AG04449 (cell line): ENCODE results near the gene RDX.

Experiments
- CTCF ChIA-PET: fragments of 350-600 bp; formaldehyde crosslinking; extraction: SDS; loops from one replicate; lab custom pipeline; 2021; ENCODE audit warnings: antibody characterized with exemption; lab: Yijun Ruan, JAX
- POLR2A ChIA-PET: fragments of 400-600, 350-600 bp; formaldehyde crosslinking; extraction: SDS; loops from one replicate; lab custom pipeline; 2020; ENCODE audit warnings: antibody characterized with exemption, inconsistent platforms; lab: Yijun Ruan, JAX
- DNase-seq: peaks from one replicate; pipeline ENCODE4 v3.0.0-alpha.2; 2010; ENCODE audit warnings: low read depth, low spot score
- H3K4me3 ChIP-seq: 2 replicates; pipeline ENCODE4 v1.5.1; 2011; ENCODE audit warnings: low read depth, mild to moderate bottlenecking, control low read depth, low read length
- CTCF ChIP-seq: IDR thresholded peaks from one replicate; pipeline ENCODE4 v1.5.1; 2011; ENCODE audit warnings: mild to moderate bottlenecking, moderate library complexity, low read length, control low read depth, inconsistent platforms; ENCODE audit not compliant: insufficient read depth; ENCODE audit errors: missing control alignments

RDX gene

GRCh38 chr11:110272919-110273318, 23.5 kb downstream of the RDX start:
- no peak overlapping the region for H3K4me3 ChIP-seq
- DNase-seq: no peak
- ChIA-PET CTCF (no interaction called here), POLR2A (interaction anchor here (0.8 to 1.6 kb wide), 2 partner anchors 8 to 23 kb away, joined by 3 to 6 read pairs; partner anchors contain the start of gene RDX)
- TF ChIP-seq CTCF: no peak

GRCh38 chr11:110269996-110270395, 26.4 kb downstream of the RDX start:
- CTCF ChIA-PET: no interaction called here
- POLR2A ChIA-PET: no interaction called here
- H3K4me3 ChIP-seq: no peak overlapping the region
- DNase-seq: no peak
- no peak for TF ChIP-seq CTCF

- POLR2A ChIA-PET: interaction anchor here (0.7 kb wide), 1 partner anchor 138 kb away, joined by 6 read pairs; no protein-coding TSS in a partner anchor
- no peak overlapping the region for H3K4me3 ChIP-seq
- no peak for TF ChIP-seq CTCF
- no peak for DNase-seq
- CTCF ChIA-PET: no interaction called here
These were observed 28.0 kb downstream of the RDX start for GRCh38 chr11:110268441-110268840.

- CTCF ChIA-PET: no interaction called here
- no peak for DNase-seq
- TF ChIP-seq CTCF: no peak
- POLR2A ChIA-PET: no interaction called here
- H3K4me3 ChIP-seq: no peak overlapping the region
These were observed 34.4 kb downstream of the RDX start for GRCh38 chr11:110262072-110262403.

GRCh38 chr11:110261195-110262071, 35.0 kb downstream of the RDX start:
- ChIA-PET POLR2A (no interaction called here), CTCF (interaction anchor here (1.1 kb wide), 1 partner anchor 116 kb away, joined by 3 read pairs; no protein-coding TSS in a partner anchor)
- no peak overlapping the region for H3K4me3 ChIP-seq
- TF ChIP-seq CTCF: no peak
- no peak for DNase-seq

- POLR2A ChIA-PET: no interaction called here
- no peak for DNase-seq
- H3K4me3 ChIP-seq: no peak overlapping the region
- CTCF ChIA-PET: no interaction called here
- no peak for TF ChIP-seq CTCF
These were observed 42.9 kb downstream of the RDX start for GRCh38 chr11:110253525-110253924.
